HG02678 (cell line): ENCODE measurements around the gene RPS15.
"Not testable (repeated sequence)": the region's sequence is repeated elsewhere in the genome, so short reads cannot be mapped to it uniquely, and the experiment has no call there.

Experiments
- ATAC-seq: cut with Tn5 transposase; IDR thresholded peaks from one replicate; pipeline ENCODE4 v1.9.1; 2021; ENCODE audit warnings: mild to moderate bottlenecking, moderate library complexity; ENCODE audit not compliant: unreplicated experiment

RPS15 gene

GRCh38 chr19:1418951-1419738 is 19.1 kb upstream of the RPS15 start:
- ATAC-seq = no peak

GRCh38 chr19:1420085-1420484 is 18.1 kb upstream of the RPS15 start:
- not testable (repeated sequence) for ATAC-seq

GRCh38 chr19:1420590-1420989 is 17.6 kb upstream of the RPS15 start:
- ATAC-seq = no peak

- no peak for ATAC-seq
These were observed 16.8 kb upstream of the RPS15 start for GRCh38 chr19:1421218-1421957.

GRCh38 chr19:1421958-1422305 is 16.3 kb upstream of the RPS15 start:
- no peak for ATAC-seq

- no peak for ATAC-seq
These were observed 15.8 kb upstream of the RPS15 start for GRCh38 chr19:1422360-1422759.

- ATAC-seq = no peak
These were observed 15.3 kb upstream of the RPS15 start for GRCh38 chr19:1422943-1423342.

- no peak for ATAC-seq
These were observed 14.6 kb upstream of the RPS15 start for GRCh38 chr19:1423436-1424191.

- ATAC-seq = no peak
These were observed 13.8 kb upstream of the RPS15 start for GRCh38 chr19:1424192-1424955.

- no peak for ATAC-seq
These were observed 12.9 kb upstream of the RPS15 start for GRCh38 chr19:1425102-1425837.

GRCh38 chr19:1425902-1426301 is 12.3 kb upstream of the RPS15 start:
- ATAC-seq = no peak

- ATAC-seq = no peak
These were observed 11.5 kb upstream of the RPS15 start for GRCh38 chr19:1426736-1427135.

GRCh38 chr19:1427221-1427920 is 10.8 kb upstream of the RPS15 start:
- no peak for ATAC-seq

- ATAC-seq = no peak
These were observed 9.3 kb upstream of the RPS15 start for GRCh38 chr19:1428738-1429391.

GRCh38 chr19:1429750-1430149 is 8.4 kb upstream of the RPS15 start:
- no peak for ATAC-seq

- no peak for ATAC-seq
These were observed 8.0 kb upstream of the RPS15 start for GRCh38 chr19:1430246-1430645.

GRCh38 chr19:1431759-1432506 is 6.3 kb upstream of the RPS15 start:
- no peak for ATAC-seq

GRCh38 chr19:1432507-1432887 is 5.7 kb upstream of the RPS15 start:
- ATAC-seq = no peak
